Adipocyte (in vitro differentiated cells): ENCODE data around the gene PITPNC1.
A peak's percentile ranks its signal among the peaks of the same experiment; 100 is the strongest.
"Not testable (repeated sequence)": the region's sequence is repeated elsewhere in the genome, so short reads cannot be mapped to it uniquely, and the experiment has no call there.

Experiments
- DNase-seq: peaks from one replicate; pipeline ENCODE4 v3.0.0-alpha.2; 2015; ENCODE audit warnings: low read depth
- H3K27me3 ChIP-seq: replicated peaks from 2 replicates; pipeline ENCODE4 v1.7.0; 2013; ENCODE audit warnings: mild to moderate bottlenecking, low read length, moderate library complexity; ENCODE audit not compliant: control insufficient read depth, insufficient read depth
- H3K36me3 ChIP-seq: 2 replicates; pipeline ENCODE4 v1.7.0; 2013; ENCODE audit warnings: low read length, mild to moderate bottlenecking, moderate library complexity; ENCODE audit not compliant: control insufficient read depth, insufficient read depth, severe bottlenecking
- H3K4me1 ChIP-seq: 2 replicates; pipeline ENCODE4 v1.7.0; 2013; ENCODE audit warnings: mild to moderate bottlenecking, low read length, moderate library complexity; ENCODE audit not compliant: control insufficient read depth, insufficient read depth
- H3K4me3 ChIP-seq: 2 replicates; pipeline ENCODE4 v1.7.0; 2013; ENCODE audit warnings: mild to moderate bottlenecking, low read length, moderate library complexity
- H3K9ac ChIP-seq: 2 replicates; pipeline ENCODE4 v1.7.0; 2013; ENCODE audit warnings: mild to moderate bottlenecking, low read length, moderate library complexity
- H3K9me3 ChIP-seq: 2 replicates; pipeline ENCODE4 v1.7.0; 2013; ENCODE audit warnings: mild to moderate bottlenecking, low read length, moderate library complexity; ENCODE audit not compliant: control insufficient read depth

Gene PITPNC1

DNA sequence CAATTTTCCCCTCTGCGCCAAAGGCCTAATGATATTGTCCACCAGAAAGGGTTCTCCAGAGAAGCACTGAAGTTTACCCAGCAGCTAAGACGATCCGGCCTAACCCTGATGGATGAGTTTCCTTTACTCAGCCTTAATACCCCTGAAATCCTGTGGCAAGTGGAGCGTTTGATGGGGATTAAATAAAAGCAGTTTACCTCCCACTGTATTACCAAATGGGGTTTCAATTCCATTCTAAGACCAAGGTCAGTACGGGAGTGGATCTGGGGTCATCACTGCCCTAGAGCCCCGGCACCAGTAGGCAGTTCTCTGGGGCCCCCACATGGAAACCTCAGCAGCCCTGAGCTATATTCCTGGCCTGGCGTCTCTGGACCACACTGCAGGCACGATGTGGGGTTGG, 243.6 kb downstream of the PITPNC1 start:
- no peak for DNase-seq
- no peaks in the 10 kb centered on the region for H3K27me3 ChIP-seq
- H3K36me3 ChIP-seq, result no peaks in the 10 kb centered on the region
- no peaks in the 10 kb centered on the region for H3K4me1 ChIP-seq
- H3K9me3 ChIP-seq, result no peaks in the 10 kb centered on the region
- H3K9ac ChIP-seq, result no peak overlapping the region
- H3K4me3 ChIP-seq, result no peak overlapping the region

DNA sequence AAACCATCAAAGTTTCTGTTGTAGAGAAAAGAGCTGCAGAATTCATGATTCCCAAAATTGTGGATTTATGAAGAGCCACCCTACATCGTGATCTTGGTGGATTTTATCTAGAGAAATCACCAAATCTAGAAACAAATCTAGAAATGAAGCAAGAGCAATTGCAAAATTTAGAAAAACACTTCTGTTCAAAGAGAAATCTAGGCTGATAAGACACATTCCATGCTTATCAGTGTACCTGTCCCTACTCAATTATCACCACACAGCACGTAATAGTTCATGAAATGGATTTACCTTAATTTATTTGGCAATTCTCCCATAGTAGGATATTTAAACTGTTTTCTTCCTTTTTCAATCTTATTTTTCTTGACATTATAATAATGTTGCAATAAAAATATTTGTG, 246.7 kb downstream of the PITPNC1 start:
- H3K4me1 ChIP-seq, result peaks cover 2% of the 10 kb centered on the region
- no peak for DNase-seq
- no peak overlapping the region for H3K9ac ChIP-seq
- no peaks in the 10 kb centered on the region for H3K9me3 ChIP-seq
- H3K4me3 ChIP-seq, result no peak overlapping the region
- H3K27me3 ChIP-seq, result no peaks in the 10 kb centered on the region
- H3K36me3 ChIP-seq, result no peaks in the 10 kb centered on the region

DNA sequence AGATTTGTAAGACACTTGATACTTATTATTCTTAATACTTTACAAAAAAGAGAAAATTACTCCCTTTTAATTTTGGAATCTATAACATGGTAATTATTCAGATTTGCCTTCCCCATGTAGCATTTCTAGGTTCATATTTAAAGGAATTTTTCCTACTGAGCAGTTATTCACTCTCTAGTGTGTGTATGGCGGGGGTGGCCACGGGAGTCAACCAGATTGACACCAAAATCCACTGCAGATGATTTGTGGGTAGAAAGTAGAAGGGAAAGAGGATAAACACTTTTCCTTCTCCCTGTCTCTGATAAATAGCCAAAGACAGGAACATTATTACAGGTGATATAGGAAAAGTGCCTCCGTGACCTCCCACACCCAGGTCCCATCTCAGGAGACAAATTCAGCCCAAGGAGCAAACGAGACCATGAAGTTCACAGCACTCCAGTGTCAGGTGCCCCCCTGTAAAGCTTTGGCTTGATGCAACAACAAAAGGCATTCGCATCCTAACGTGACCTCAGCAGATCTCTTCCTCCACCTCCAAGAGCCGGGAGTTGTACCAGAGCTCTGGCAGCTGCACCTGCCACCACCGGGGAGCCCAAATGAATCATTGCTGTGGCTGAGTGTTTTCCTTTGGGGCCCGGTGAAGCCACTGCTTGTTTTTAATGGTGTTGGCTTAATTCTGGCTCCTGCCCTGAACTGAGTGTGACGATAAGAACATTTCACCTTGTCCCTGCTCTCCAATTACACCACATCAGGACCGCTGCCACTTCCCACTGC, 248.0 kb downstream of the PITPNC1 start:
- H3K27me3 ChIP-seq, result no peaks in the 10 kb centered on the region

DNA sequence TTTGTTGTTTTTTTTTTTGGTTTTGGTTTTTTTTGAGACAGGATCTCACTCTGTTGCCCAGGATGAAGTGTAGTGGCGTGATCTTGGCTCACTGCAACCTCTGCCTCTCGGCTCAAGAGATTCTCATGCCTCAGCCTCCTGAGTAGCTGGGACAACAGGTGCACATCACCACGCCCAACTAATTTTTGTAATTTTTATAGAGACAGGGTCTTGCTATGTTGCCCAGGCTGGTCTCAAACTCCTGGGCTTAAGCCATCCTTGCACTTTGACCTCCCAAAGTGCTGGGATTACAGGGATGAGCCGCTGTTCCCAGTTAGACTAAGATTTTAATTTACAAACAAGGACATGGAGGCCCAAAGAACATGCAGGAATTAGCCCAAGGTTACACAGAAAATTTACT, 248.9 kb downstream of the PITPNC1 start:
- DNase-seq, result no peak
- no peaks in the 10 kb centered on the region for H3K9me3 ChIP-seq
- no peak overlapping the region for H3K4me3 ChIP-seq
- H3K27me3 ChIP-seq, result no peaks in the 10 kb centered on the region
- peaks cover 13% of the 10 kb centered on the region for H3K4me1 ChIP-seq
- H3K9ac ChIP-seq, result no peak overlapping the region
- no peaks in the 10 kb centered on the region for H3K36me3 ChIP-seq

More for the DNA sequence above, 248.0 kb downstream of the PITPNC1 start:
- no peaks in the 10 kb centered on the region for H3K36me3 ChIP-seq
- H3K4me3 ChIP-seq, result no peak overlapping the region
- no peak overlapping the region for H3K9ac ChIP-seq
- DNase-seq, result no peak
- H3K4me1 ChIP-seq, result peaks cover 13% of the 10 kb centered on the region
- no peaks in the 10 kb centered on the region for H3K9me3 ChIP-seq

DNA sequence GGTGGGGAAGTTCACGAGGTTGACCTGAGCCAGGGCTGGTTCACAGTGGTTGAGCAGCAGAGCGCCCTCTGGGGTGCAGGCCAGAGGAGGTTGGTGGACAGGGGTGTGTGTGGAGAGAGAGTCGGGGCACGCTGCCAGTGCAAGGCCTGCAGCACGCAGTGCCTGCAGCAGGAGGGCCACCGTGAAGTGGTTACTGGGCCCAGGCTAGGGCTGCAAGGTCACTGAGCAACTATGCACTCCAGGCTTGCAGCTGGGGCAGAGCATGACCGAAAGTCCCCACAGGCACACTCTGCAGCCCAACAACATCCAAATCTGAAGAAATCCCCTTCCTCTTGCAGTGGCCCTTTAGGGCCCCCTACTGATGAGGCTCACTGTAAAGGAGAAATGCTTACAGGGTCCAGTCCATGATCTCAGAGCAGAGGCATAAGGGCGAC, 251.5 kb downstream of the PITPNC1 start:
- Histone ChIP-seq H3K36me3 (no peaks in the 10 kb centered on the region), H3K4me1 (peaks cover 17% of the 10 kb centered on the region), H3K9me3 (no peaks in the 10 kb centered on the region), H3K9ac (no peak overlapping the region), H3K27me3 (no peaks in the 10 kb centered on the region), H3K4me3 (no peak overlapping the region)
- DNase-seq, result no peak

DNA sequence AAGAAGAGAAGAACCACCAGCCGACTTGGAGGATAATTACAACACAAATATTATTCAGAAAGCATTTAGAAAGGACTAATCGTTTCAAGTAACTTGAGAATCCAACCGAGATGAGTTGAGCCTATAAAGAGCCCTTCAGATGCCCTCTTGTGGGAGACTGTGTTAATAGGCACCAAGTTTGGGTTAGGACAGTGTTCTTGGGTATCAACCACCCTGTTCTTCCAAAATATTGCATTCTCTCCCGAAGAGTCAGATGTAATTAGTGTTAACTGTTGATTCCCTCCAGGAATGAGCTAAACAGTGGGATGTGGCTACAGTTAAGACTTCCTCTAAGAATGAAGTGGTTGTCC, 252.9 kb downstream of the PITPNC1 start:
- Histone ChIP-seq H3K36me3 (no peaks in the 10 kb centered on the region), H3K27me3 (no peaks in the 10 kb centered on the region), H3K4me1 (peaks cover 22% of the 10 kb centered on the region), H3K9me3 (no peaks in the 10 kb centered on the region), H3K9ac (no peak overlapping the region), H3K4me3 (peak overlapping the region; percentile 39)
- peak; percentile 87 for DNase-seq

DNA sequence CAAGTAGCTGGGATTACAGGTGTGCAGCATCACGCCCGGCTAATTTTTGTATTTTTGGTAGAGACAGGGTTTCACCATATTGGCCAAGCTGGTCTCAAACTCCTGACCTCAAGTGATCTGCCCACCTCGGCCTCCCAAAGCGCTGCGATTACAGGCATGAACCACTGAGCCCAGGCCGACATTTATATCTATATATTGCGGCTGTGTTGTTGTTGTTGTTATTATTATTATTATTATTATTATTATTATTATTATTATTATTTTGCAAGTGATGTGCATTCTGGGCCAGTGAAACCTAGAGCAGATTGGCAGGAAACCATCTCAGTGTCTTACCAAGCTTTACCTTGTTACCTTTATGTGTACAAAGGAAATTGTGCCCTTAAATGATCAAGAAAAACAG, 253.8 kb downstream of the PITPNC1 start:
- not testable (repeated sequence) for H3K36me3 ChIP-seq, H3K9ac ChIP-seq, DNase-seq, H3K27me3 ChIP-seq, H3K9me3 ChIP-seq, H3K4me3 ChIP-seq
- peaks cover 22% of the 10 kb centered on the region for H3K4me1 ChIP-seq

DNA sequence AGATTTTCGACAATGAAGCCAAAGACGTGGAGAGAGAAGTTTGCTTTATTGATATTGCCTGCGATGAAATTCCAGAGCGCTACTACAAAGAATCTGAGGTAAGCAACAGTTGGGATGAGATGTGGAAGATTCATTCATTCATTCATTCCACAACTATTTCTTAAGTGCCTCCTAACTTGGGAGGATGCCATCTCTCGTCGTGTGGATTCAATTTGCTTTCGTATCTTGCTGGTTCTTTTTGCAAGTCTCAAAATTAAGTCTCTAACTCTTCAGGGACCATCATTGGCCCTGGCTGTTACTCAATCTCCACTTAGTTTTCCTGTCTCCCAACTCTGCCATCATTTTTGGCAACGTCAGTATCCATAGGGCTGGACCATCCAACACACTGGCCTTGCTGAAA, 255.1 kb downstream of the PITPNC1 start:
- H3K4me1 ChIP-seq, result peaks cover 22% of the 10 kb centered on the region
- no peak for DNase-seq
- H3K36me3 ChIP-seq, result no peaks in the 10 kb centered on the region
- no peaks in the 10 kb centered on the region for H3K27me3 ChIP-seq
- no peak overlapping the region for H3K4me3 ChIP-seq
- no peak overlapping the region for H3K9ac ChIP-seq
- H3K9me3 ChIP-seq, result no peaks in the 10 kb centered on the region

DNA sequence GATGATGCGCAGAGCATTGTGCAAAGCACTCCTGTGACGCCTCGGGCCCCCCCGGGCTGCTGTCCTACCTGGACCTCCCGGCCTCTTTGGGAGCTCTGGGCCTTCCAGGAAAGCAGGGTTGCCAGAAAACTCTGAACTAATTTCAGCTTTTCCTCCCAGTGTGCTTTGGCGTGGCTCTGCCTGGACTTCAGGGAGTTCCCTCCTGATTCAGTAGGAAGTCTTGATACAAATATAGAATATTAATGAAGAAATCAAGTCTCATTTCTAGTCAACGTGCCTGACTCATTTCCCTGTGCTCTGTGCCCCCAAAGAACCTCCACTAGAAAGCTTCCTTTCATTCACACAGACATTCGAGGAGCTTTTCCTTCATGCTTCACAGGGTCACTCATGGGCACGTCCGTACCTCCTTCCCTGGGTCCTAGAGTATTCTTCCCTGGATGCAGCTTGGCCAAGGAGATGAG, 256.7 kb downstream of the PITPNC1 start:
- Histone ChIP-seq H3K9ac (no peak overlapping the region), H3K36me3 (no peaks in the 10 kb centered on the region), H3K4me3 (no peak overlapping the region), H3K9me3 (no peaks in the 10 kb centered on the region), H3K27me3 (no peaks in the 10 kb centered on the region), H3K4me1 (peaks cover 19% of the 10 kb centered on the region)
- no peak for DNase-seq

DNA sequence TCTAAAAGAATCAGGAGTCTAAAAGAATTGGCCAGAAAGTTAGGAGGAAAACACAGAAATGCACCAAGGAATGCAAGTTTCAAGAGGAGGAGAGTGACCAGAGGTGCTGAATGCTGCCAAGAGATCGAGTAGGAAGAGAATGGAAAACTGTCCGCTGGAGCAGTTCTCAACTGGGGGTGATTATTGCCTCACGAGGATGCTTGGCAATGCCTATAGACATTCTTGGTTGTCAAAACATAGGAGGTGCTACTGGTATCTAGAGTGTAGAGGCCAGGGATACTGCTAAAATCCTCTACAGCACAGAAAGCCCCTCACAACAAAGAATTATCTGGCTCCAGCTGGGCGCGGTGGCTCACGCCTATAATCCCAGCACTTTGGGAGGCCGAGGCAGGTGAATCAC, 258.6 kb downstream of the PITPNC1 start:
- H3K27me3 ChIP-seq, result no peaks in the 10 kb centered on the region
- peaks cover 19% of the 10 kb centered on the region for H3K4me1 ChIP-seq
- H3K9me3 ChIP-seq, result no peaks in the 10 kb centered on the region
- no peak for DNase-seq
- H3K9ac ChIP-seq, result no peak overlapping the region
- no peaks in the 10 kb centered on the region for H3K36me3 ChIP-seq
- H3K4me3 ChIP-seq, result no peak overlapping the region

DNA sequence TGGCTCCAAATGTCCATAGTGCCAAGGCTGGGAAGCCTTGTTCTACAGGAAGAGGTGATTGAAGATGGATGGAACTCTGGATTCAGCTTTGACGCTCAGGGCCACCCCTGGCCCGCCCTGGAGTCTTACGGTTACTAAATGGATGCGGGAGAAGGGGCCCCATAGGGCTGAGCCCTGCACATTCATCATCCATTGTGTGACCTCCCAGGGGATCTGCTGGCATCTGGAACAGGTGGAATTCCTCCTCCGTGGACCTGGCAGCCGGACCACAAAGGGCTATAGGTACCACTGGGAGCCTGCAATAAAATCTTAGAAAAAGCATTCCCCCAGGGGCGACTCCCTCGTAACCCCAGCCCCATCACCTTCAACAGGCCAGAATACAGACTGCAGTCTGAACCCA, 259.2 kb downstream of the PITPNC1 start:
- no peaks in the 10 kb centered on the region for H3K36me3 ChIP-seq
- no peak overlapping the region for H3K9ac ChIP-seq
- no peak for DNase-seq
- H3K4me1 ChIP-seq, result peaks cover 19% of the 10 kb centered on the region
- no peaks in the 10 kb centered on the region for H3K9me3 ChIP-seq
- H3K27me3 ChIP-seq, result no peaks in the 10 kb centered on the region
- H3K4me3 ChIP-seq, result no peak overlapping the region
